ENCODE measurements around the gene ELK1.

Gene ELK1

DNA sequence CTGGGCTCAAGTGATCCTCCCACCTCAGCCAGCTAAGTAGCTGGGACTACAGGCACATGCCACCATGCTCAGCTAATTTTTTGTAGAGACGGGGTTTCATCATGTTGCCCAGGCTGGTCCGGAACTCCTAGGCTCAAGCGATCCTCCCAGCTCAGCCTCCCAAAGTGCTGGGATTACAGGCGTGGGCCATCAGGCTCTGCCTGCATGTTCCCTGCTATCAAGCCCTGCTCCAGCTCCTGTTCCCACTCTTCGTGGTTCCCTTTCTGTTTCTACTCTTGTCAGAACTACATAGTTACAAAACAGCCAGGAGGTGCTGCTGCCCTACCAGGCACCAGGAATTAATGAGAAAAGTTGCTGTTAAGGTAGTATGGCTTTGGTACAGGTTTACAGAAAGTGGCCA lies 59.4 kb downstream of the ELK1 start:
- TF ChIP-seq, protein P1, sequence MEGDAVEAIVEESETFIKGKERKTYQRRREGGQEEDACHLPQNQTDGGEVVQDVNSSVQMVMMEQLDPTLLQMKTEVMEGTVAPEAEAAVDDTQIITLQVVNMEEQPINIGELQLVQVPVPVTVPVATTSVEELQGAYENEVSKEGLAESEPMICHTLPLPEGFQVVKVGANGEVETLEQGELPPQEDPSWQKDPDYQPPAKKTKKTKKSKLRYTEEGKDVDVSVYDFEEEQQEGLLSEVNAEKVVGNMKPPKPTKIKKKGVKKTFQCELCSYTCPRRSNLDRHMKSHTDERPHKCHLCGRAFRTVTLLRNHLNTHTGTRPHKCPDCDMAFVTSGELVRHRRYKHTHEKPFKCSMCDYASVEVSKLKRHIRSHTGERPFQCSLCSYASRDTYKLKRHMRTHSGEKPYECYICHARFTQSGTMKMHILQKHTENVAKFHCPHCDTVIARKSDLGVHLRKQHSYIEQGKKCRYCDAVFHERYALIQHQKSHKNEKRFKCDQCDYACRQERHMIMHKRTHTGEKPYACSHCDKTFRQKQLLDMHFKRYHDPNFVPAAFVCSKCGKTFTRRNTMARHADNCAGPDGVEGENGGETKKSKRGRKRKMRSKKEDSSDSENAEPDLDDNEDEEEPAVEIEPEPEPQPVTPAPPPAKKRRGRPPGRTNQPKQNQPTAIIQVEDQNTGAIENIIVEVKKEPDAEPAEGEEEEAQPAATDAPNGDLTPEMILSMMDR (IDR thresholded peaks at IDR 0.05; ENCODE audit: control insufficient read depth, insufficient read depth, low read depth, low read length, missing control alignments), result no peak
- no peak for DNase-seq (ENCODE audit: low read depth)
- no peak overlapping the region for H3K4me3 ChIP-seq (ENCODE audit: control insufficient read depth, low read depth, low read length)

DNA sequence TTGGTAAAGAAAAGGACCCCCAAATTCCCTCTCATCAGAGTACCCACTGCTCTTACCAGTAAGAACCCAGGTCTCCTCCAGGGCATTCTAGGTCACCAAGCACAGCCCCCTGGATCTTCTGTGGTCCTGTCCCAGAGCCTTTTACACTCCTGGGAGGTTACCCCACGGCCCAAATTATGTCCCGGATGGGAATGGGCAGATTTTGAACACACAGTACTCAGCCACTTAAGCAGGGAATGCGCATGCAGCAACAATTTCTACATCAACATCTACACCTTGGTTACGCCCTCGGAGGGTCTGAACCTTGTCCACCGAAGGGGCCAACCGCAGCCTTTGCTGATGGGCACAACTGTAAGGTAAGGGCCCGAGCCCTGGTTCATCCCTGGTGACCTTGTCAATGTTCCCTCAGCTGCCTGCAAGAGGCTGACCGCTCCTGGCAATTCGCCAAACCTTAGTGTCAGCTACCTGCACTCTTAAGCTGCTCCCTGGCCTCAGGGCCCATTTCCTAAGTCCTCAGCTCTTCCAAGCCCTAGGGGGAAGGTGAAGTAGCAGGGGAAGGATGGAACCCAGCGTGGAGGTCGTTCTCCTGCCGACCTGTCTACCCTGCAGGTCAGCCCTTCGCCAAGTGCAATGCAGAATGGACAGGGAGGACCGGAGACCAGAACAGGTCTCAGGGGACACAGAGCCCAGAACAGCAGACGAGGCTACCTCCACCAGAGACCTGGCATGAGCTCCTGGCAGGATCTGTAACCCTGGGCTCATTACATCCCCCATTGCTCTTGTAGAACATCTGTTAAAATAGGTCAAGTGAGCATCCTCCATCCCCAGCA lies 62.2 kb downstream of the ELK1 start:
- no peak for DNase-seq (ENCODE audit: low read depth)
- TF ChIP-seq, protein P1 (IDR thresholded peaks at IDR 0.05; ENCODE audit: control insufficient read depth, insufficient read depth, low read depth, low read length, missing control alignments), result no peak
- H3K4me3 ChIP-seq (ENCODE audit: control insufficient read depth, low read depth, low read length), result no peak overlapping the region

DNA sequence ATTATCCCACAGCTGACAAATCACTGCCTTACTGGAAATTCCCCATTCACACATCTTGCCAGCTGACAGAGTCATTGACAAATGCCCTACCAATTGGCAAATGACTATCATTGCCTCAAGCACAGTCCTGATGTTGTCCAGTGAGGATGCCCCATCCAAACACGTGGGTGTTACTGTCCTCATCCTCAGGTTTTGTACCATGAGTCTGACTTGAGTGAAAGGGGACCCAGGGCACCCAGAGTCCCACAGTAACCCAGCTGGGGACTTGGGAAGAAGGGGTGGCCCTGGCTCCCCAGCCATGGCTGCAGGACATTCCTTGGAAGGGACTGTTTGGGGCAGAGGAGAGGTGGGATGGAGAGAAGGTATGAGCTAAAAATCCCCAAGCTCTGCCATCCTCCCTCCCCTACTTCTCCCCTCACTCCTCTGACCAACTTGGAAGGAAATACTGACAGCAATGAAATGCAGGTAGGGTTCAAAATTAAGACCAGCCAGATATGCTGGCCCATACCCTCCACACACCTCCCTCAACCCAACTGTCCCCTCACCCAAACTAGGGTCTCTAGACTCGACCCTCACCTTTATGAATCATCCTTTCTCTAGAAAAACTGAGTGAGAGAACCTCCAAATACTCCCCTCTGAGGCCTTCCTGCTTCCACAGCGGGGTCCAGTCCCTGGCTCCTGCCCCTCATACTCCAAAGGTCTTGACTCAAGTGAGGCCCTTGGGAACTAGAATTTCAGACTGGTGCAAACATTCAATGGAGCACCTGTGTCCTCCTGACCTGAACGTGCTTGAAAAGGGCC lies 63.1 kb downstream of the ELK1 start:
- TF ChIP-seq, protein P1 (IDR thresholded peaks at IDR 0.05; ENCODE audit: control insufficient read depth, insufficient read depth, low read depth, low read length, missing control alignments), result no peak
- H3K4me3 ChIP-seq (ENCODE audit: control insufficient read depth, low read depth, low read length), result no peak overlapping the region
- DNase-seq (ENCODE audit: low read depth), result no peak

DNA sequence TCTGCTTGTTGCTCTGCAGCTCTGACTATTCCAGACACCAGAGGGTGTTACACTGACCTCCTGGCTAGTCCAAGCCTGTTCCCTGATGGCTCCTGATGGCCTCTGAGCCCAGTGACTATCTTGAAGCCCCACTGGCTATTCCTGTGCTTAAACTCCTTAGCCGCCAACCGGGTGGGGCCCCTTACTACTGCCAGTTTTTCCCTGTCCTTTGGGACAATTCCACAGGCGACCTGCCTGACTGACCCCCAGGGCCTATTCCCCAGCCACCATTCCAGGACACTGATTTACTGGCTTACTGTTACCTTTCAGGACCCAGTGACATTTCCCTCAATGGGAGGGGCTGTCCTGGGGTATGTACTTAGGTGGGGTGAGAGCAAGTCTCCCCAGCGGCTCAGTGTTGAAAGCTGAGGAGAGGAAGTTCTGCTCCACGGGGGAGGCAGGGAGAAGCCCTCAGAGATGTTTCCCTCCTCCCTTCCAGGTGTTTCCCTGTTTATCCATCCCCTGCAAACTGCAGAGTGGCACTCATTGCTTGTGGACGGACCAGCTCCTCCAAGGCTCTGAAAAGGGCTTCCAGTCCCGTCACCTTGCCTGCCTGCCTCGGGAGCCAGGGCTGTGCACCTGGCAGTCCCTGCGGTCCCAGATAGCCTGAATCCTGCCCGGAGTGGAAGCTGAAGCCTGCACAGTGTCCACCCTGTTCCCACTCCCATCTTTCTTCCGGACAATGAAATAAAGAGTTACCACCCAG lies 64.1 kb downstream of the ELK1 start:
- TF ChIP-seq, protein P1 (IDR thresholded peaks at IDR 0.05; ENCODE audit: control insufficient read depth, insufficient read depth, low read depth, low read length, missing control alignments), result no peak
- no peak overlapping the region for H3K4me3 ChIP-seq (ENCODE audit: control insufficient read depth, low read depth, low read length)
- no peak for DNase-seq (ENCODE audit: low read depth)
